Tibial nerve (tissue), 3 donors: ENCODE results near the gene NUP188.

Source experiments
- POLR2A ChIP-seq, 2 donors: fragments of 450-650 bp; IDR thresholded peaks; one replicate each; pipeline ENCODE4 v1.6.1; 2017; ENCODE audit warnings: antibody characterized with exemption in 2 of 2, mild to moderate bottlenecking in 2 of 2, moderate library complexity in 2 of 2
- TF ChIP-seq, protein P1 (sequence below), 5 experiments: fragments of 200-600 bp in 3 of 5; fragments of 450-650 bp in 2 of 5; sonication (generic) in 3 of 5; IDR thresholded peaks; one replicate each; pipeline ENCODE4 v1.5.1; 2016 to 2019; ENCODE audit warnings: antibody characterized with exemption in 5 of 5, mild to moderate bottlenecking in 3 of 5, moderate library complexity in 2 of 5

DNA sequence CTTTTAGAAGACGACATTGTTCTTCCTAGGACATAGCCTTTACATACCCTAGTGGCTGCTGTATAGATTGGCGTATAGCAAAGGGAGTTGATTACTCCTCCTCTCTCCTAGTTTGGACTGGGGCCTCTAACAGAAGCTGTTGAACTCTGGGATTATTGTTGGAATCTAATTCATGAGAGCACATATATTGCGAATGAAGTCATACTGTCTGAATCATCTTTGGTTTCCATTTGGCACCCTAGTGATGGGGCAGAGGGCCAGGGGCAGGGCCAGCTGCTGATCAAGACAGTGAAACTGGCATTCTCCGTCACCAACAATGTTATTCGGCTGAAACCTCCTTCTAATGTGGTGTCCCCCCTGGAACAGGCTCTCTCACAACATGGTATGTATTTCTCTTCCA is 40.3 kb downstream of the NUP188 start:
- no peak for TF ChIP-seq POLR2A (IDR thresholded peaks at IDR 0.05)
- TF ChIP-seq, protein P1, sequence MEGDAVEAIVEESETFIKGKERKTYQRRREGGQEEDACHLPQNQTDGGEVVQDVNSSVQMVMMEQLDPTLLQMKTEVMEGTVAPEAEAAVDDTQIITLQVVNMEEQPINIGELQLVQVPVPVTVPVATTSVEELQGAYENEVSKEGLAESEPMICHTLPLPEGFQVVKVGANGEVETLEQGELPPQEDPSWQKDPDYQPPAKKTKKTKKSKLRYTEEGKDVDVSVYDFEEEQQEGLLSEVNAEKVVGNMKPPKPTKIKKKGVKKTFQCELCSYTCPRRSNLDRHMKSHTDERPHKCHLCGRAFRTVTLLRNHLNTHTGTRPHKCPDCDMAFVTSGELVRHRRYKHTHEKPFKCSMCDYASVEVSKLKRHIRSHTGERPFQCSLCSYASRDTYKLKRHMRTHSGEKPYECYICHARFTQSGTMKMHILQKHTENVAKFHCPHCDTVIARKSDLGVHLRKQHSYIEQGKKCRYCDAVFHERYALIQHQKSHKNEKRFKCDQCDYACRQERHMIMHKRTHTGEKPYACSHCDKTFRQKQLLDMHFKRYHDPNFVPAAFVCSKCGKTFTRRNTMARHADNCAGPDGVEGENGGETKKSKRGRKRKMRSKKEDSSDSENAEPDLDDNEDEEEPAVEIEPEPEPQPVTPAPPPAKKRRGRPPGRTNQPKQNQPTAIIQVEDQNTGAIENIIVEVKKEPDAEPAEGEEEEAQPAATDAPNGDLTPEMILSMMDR (IDR thresholded peaks at IDR 0.05) = no peak
